ENCODE measurements around the gene FOXC2. TPM values are rescaled to one million over a fixed set of nuclear protein-coding genes. Genes with fewer than 3 reads are reported as not detected.
A peak's percentile ranks its signal among the peaks of the same experiment; 100 is the strongest.

Gene FOXC2
- total and polyA plus RNA-seq, 11 donors: 0.76 to 3.3 (median 1.4) TPM

DNA sequence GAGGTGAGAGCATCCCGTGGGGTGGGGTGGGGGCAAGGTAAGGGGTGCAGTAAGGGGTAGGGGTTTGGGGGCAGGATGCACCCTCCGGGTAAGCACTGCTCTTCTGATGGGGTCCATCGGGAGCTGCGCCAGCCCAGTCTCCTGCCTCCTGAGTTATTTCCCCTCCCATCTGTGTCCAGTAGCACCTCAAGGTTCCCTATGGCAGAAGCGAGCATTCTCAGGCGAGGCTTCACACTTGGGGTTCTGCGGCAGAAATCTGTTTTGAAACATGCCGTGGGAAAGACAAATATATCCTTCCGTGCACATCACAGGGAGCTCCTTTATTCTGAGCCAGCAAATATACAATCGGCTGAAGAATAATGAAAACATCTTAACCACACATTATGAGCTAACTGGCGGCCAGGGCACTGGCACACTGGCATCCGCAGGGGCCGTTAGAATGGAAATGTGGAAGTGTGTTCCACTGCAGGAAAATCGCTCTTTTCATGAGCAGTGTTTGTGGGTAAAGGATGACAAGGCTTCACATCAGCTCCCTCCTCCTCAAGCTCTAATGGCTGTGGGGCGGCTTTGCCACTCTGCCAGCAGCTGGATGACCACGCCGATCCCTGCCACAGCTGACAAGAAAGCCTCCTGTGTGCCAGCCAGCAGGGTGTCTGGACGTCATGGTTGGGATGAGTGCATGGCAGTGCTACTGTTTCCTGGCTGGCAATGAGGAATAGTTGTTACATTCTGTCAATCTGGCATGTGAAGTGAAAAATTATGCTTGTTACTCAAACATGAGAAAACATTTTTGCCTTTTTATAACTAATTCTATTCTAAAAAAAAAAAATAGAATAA lies 31.6 kb upstream of the FOXC2 start:
- intact Hi-C loops (cut with DNase I): no loop called here
- H3K36me3 ChIP-seq: peaks cover 0 to 72% (median 58%) of the 10 kb centered on the region in 9 donors
- DNase-seq: peak in 1 of 5 donors; percentile 69
- WGBS, 4 donors: 79 to 88% (median 86%) methylated on average over 18 of the region's 18 CpGs
- peak; percentile 66 to 84 (median 78) for ATAC-seq
- no peak overlapping the region for H3K27ac ChIP-seq
- TF ChIP-seq, protein P1, sequence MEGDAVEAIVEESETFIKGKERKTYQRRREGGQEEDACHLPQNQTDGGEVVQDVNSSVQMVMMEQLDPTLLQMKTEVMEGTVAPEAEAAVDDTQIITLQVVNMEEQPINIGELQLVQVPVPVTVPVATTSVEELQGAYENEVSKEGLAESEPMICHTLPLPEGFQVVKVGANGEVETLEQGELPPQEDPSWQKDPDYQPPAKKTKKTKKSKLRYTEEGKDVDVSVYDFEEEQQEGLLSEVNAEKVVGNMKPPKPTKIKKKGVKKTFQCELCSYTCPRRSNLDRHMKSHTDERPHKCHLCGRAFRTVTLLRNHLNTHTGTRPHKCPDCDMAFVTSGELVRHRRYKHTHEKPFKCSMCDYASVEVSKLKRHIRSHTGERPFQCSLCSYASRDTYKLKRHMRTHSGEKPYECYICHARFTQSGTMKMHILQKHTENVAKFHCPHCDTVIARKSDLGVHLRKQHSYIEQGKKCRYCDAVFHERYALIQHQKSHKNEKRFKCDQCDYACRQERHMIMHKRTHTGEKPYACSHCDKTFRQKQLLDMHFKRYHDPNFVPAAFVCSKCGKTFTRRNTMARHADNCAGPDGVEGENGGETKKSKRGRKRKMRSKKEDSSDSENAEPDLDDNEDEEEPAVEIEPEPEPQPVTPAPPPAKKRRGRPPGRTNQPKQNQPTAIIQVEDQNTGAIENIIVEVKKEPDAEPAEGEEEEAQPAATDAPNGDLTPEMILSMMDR (IDR thresholded peaks at IDR 0.05): no peak
- no peaks in the 10 kb centered on the region for H3K27me3 ChIP-seq
- H3K4me1 ChIP-seq: peaks cover 0 to 10% (median 0%) of the 10 kb centered on the region in 12 donors
- no peak overlapping the region for H3K4me3 ChIP-seq
- no peaks in the 10 kb centered on the region for H3K9me3 ChIP-seq

DNA sequence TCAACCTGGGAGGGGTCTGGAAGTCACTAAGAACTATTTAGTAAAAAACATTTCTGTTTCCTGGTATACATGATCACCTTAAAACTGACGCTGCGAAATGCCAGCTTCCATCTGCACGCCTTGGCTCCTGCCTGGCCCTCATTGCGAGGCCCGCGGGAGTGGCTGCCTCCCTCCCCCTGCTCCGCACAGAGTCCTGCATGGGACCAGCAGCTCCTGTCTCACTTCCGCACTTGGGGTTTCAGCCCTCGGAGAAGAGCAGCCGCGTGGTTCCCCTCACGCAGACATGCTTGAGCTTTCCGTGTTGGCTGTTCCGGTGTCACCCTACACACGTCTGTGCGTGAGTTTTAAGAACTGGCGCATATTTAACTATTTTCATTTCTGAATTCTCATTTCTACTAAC lies 30.0 kb upstream of the FOXC2 start:
- H3K27ac ChIP-seq: no peak overlapping the region
- H3K27me3 ChIP-seq: no peaks in the 10 kb centered on the region
- ATAC-seq: no peak
- H3K4me1 ChIP-seq: no peaks in the 10 kb centered on the region
- intact Hi-C loops (cut with DNase I): no loop called here
- H3K36me3 ChIP-seq: peaks cover 0 to 83% (median 70%) of the 10 kb centered on the region in 9 donors
- TF ChIP-seq POLR2A (IDR thresholded peaks at IDR 0.05): no peak
- TF ChIP-seq, protein P1 (IDR thresholded peaks at IDR 0.05): no peak
- no peaks in the 10 kb centered on the region for H3K9me3 ChIP-seq
- no peak overlapping the region for H3K4me3 ChIP-seq
- no peak for DNase-seq
- 95 to 97% (median 96%) methylated on average over 14 to 17 of the region's 17 CpGs for WGBS, 4 donors

DNA sequence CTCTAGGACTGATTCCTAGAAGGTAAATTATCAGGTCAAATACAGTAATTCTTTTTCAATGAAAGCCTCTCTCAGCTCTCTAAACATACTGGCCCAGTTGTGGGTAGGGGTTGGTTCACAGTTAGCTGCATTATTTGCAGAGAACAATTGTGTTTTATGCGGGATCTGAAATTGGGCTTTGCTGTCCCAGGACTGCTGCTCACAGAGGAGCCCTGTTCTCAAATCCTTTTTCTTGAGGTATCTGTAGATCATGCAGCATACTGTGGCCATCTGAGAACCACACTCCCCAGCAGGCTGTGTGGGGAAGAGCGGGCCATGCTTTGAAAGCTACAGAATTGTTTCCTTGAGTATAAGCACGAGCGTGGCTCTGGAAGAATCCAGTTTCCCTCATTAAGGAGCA lies 29.1 kb upstream of the FOXC2 start:
- no peak for DNase-seq
- no peak overlapping the region for H3K4me3 ChIP-seq
- 96 to 100% (median 97%) methylated on average over 4 of the region's 4 CpGs for WGBS, 4 donors
- peaks cover 0 to 87% (median 73%) of the 10 kb centered on the region in 9 donors for H3K36me3 ChIP-seq
- intact Hi-C loops (cut with DNase I): no loop called here
- no peak for TF ChIP-seq POLR2A (IDR thresholded peaks at IDR 0.05)
- TF ChIP-seq, protein P1 (IDR thresholded peaks at IDR 0.05): no peak
- no peak for ATAC-seq
- H3K9me3 ChIP-seq: no peaks in the 10 kb centered on the region
- H3K27ac ChIP-seq: no peak overlapping the region
- H3K27me3 ChIP-seq: no peaks in the 10 kb centered on the region
- H3K4me1 ChIP-seq: no peaks in the 10 kb centered on the region

DNA sequence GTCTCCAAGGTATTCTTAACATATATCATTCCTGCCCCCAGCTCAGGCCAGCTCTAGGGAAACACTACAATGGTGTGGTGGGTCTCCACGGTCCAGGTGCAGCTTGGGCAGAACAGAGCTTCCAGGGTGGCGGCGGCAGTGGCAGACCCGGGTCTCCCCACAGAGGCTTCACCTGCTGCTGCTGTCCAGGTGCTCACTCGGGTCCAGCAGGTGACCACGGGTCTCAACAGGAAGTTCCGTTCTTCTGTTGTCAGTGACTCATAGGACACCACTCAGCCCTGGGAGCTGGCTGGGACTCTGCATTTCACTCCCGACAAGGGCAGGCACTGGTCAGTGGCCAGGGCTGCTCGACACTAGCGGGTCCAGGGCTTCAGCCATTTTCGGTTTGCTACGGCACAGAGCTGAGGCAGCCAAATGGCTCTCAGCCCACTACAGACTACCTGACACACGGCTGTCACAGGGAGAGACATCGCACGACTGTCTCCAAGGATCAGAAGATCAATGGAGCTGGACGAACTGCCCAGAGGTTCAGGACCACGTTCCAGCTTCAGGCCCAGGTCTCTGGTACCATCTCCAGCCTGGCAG lies 28.3 kb upstream of the FOXC2 start:
- Histone ChIP-seq H3K27ac (no peak overlapping the region), H3K36me3 (peaks cover 0 to 85% (median 73%) of the 10 kb centered on the region in 9 donors), H3K27me3 (no peaks in the 10 kb centered on the region), H3K4me3 (no peak overlapping the region), H3K9me3 (no peaks in the 10 kb centered on the region), H3K4me1 (no peaks in the 10 kb centered on the region)
- no peak for DNase-seq
- ATAC-seq: no peak
- TF ChIP-seq, protein P1 (IDR thresholded peaks at IDR 0.05): no peak
- no peak for TF ChIP-seq POLR2A (IDR thresholded peaks at IDR 0.05)
- 92 to 94% (median 94%) methylated on average over 9 to 17 of the region's 17 CpGs for WGBS, 4 donors
- intact Hi-C loops (cut with DNase I): no loop called here

All from heart left ventricle (tissue), 16 donors.